ENCODE data around the gene ZP1. TPM values are rescaled to one million over a fixed set of nuclear protein-coding genes. Genes with fewer than 3 reads are reported as not detected.

Gene ZP1
- total RNA-seq, 1 donor from 2014 or later: not detected

- peak overlapping the region; percentile 16 for H3K27ac ChIP-seq (replicated peaks)
- intact Hi-C loops (cut with micrococcal nuclease): no loop called here
- peaks cover 50% of the 10 kb centered on the region for H3K36me3 ChIP-seq
- peaks cover 21% of the 10 kb centered on the region for H3K4me1 ChIP-seq
- H3K27me3 ChIP-seq (ENCODE audit: low read depth): peaks cover 8% of the 10 kb centered on the region
- no peak overlapping the region for H3K4me3 ChIP-seq
- no peak for DNase-seq
- no peaks in the 10 kb centered on the region for H3K9me3 ChIP-seq (replicated peaks)
- TF ChIP-seq CTCF (IDR thresholded peaks at IDR 0.05; ENCODE audit: borderline replicate concordance): no peak
Observed at GRCh38 chr11:60847896-60848295, 19.4 kb upstream of the ZP1 start.

- peak overlapping the region; percentile 16 for H3K27ac ChIP-seq (replicated peaks)
- H3K36me3 ChIP-seq: peaks cover 50% of the 10 kb centered on the region
Observed at GRCh38 chr11:60848714-60849151, 18.6 kb upstream of the ZP1 start.

DNA sequence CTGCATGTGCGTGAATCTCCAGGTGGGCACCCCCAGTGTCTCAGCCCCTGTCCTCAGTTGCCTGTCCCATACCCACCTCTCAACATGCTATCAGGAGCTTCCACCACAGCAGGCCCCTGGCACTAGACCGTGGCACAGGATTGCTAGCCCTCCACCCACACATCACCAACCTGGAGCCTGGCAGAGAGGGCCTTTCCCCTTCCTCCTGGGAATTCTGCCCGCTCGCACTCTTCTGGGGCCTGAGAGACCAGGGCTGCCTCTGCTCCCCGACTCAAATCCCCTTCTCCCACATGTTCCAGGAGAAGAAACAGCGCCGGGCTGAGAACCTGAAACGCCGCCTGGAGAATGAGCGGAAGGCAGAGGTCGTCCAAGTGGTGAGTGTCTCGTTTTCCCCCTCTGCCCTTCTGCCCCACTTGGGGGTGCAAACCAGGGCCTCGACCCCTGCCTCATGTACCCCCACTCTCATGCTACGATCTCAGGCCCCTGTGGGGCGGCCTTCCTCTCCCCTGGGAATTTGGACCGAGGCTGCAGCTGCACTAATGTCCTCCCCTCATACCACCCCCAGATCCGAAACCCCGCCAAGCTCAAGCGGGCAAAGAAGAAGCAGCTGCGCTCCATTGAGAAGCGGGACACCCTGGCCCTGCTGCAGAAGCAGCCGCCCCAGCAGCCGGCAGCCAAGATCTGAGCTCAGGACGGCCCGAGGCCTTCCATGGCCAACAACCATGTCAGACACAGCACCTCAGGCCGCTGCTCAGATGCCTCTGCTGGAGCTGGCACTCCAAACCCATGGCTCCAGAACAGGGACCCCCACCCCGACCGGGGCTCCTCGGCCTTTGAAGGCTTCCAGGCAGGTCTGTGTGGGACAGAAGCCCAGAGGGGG, 17.5 kb upstream of the ZP1 start:
- TF ChIP-seq CTCF (IDR thresholded peaks at IDR 0.05; ENCODE audit: borderline replicate concordance): no peak
- Histone ChIP-seq H3K4me3 (no peak overlapping the region), H3K36me3 (peaks cover 50% of the 10 kb centered on the region), H3K27ac (replicated peaks) (no peak overlapping the region), H3K27me3 (ENCODE audit: low read depth) (peaks cover 13% of the 10 kb centered on the region), H3K9me3 (replicated peaks) (no peaks in the 10 kb centered on the region), H3K4me1 (peaks cover 2% of the 10 kb centered on the region)
- intact Hi-C loops (cut with micrococcal nuclease): no loop called here
- DNase-seq: no peak

More at GRCh38 chr11:60848714-60849151, 18.6 kb upstream of the ZP1 start:
- Histone ChIP-seq H3K4me3 (no peak overlapping the region), H3K27me3 (ENCODE audit: low read depth) (peaks cover 13% of the 10 kb centered on the region), H3K4me1 (peaks cover 13% of the 10 kb centered on the region), H3K9me3 (replicated peaks) (no peaks in the 10 kb centered on the region)
- intact Hi-C loops (cut with micrococcal nuclease): no loop called here
- no peak for TF ChIP-seq CTCF (IDR thresholded peaks at IDR 0.05; ENCODE audit: borderline replicate concordance)
- DNase-seq: no peak

- intact Hi-C loops (cut with micrococcal nuclease): no loop called here
- no peak for DNase-seq
- TF ChIP-seq CTCF (IDR thresholded peaks at IDR 0.05; ENCODE audit: borderline replicate concordance): no peak
- Histone ChIP-seq H3K27ac (replicated peaks) (no peak overlapping the region), H3K27me3 (ENCODE audit: low read depth) (peaks cover 13% of the 10 kb centered on the region), H3K4me3 (no peak overlapping the region), H3K36me3 (peaks cover 50% of the 10 kb centered on the region), H3K4me1 (no peaks in the 10 kb centered on the region), H3K9me3 (replicated peaks) (no peaks in the 10 kb centered on the region)
Observed at GRCh38 chr11:60851327-60852104, 15.8 kb upstream of the ZP1 start.

DNA sequence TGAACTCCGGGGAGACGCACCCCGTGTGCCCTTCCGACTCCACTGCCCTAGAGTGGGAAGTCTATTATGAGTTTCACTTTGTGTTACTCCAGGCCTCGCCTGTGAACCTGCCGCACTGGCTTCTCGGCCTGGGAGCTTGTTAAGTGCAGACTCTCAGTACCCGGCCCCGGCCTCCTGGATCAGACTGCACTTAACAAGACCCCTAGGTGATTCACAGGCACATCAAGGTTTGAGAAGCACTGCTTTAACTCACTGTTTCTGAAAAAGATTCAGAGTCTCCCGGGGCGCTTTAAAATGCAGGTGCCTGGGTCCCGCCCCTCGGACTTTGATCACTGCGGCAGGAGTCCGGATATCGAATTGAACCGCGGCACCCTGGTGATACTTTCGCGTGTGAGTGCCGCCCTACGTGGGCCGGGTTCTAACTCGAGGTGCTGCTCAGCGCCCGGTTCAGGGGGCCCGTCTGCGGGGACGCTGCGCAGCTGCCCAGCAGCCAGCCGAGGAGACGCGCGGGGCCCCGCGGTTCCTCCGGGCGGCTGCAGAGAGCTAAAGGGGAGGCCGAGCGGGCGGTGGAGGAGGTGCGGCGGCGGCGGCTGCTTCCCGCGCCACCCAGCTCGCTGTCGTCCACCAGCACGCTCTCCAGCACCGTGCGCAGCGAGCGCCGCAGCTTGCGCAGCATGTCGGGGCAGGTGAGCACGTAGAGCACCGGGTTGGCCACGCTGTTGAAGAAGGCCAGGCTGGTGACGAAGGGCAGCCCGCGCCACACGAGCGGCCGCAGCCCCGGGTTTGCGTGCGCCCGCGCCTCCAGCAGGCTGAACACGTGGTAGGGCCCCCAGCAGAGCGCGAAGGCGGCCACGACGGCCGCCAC, 15.0 kb upstream of the ZP1 start:
- H3K4me3 ChIP-seq: no peak overlapping the region

More for the DNA sequence above, 15.0 kb upstream of the ZP1 start:
- Histone ChIP-seq H3K36me3 (peaks cover 50% of the 10 kb centered on the region), H3K27me3 (ENCODE audit: low read depth) (peaks cover 13% of the 10 kb centered on the region), H3K27ac (replicated peaks) (no peak overlapping the region), H3K4me1 (no peaks in the 10 kb centered on the region), H3K9me3 (replicated peaks) (no peaks in the 10 kb centered on the region)
- DNase-seq: no peak
- intact Hi-C loops (cut with micrococcal nuclease): no loop called here
- TF ChIP-seq CTCF (IDR thresholded peaks at IDR 0.05; ENCODE audit: borderline replicate concordance): no peak

Data from left ventricle myocardium inferior (tissue), 1 donor.